GM06990 (cell line): ENCODE measurements around the gene TMEM156.

Experiments used
- DNase-seq: peaks from one replicate; pipeline ENCODE4 v3.0.0-alpha.2; 2011; ENCODE audit not compliant: insufficient read length; ENCODE audit errors: extremely low read depth
- H3K27me3 ChIP-seq: replicated peaks from 2 replicates; pipeline ENCODE4 v1.6.0; 2011; ENCODE audit warnings: low read length; ENCODE audit not compliant: control insufficient read depth, insufficient read depth
- H3K36me3 ChIP-seq: 2 replicates; pipeline ENCODE4 v1.5.1; 2011; ENCODE audit warnings: low read length; ENCODE audit not compliant: control insufficient read depth, insufficient read depth
- H3K4me3 ChIP-seq: replicated peaks from 2 replicates; pipeline ENCODE4 v1.5.1; 2011; ENCODE audit warnings: low read depth, mild to moderate bottlenecking, control low read depth, low read length
- CTCF ChIP-seq: IDR thresholded peaks from 2 replicates; pipeline ENCODE4 v1.5.1; 2011; ENCODE audit warnings: low read length, control low read depth, mild to moderate bottlenecking, inconsistent platforms; ENCODE audit not compliant: insufficient read depth, poor library complexity, severe bottlenecking

The TMEM156 gene

GRCh38 chr4:38926896-38927295 is 105.3 kb downstream of the TMEM156 start:
- Histone ChIP-seq H3K27me3 (no peaks in the 10 kb centered on the region), H3K36me3 (no peaks in the 10 kb centered on the region), H3K4me3 (no peak overlapping the region)
- TF ChIP-seq CTCF = no peak
- DNase-seq = no peak

- no peak for DNase-seq
- TF ChIP-seq CTCF = no peak
- Histone ChIP-seq H3K27me3 (no peaks in the 10 kb centered on the region), H3K4me3 (no peak overlapping the region), H3K36me3 (no peaks in the 10 kb centered on the region)
These were observed 106.5 kb downstream of the TMEM156 start for GRCh38 chr4:38925492-38926413.

GRCh38 chr4:38924353-38924752 is 107.9 kb downstream of the TMEM156 start:
- Histone ChIP-seq H3K4me3 (no peak overlapping the region), H3K27me3 (no peaks in the 10 kb centered on the region), H3K36me3 (no peaks in the 10 kb centered on the region)
- DNase-seq = no peak
- no peak for TF ChIP-seq CTCF

- no peak for DNase-seq
- H3K27me3 ChIP-seq = no peaks in the 10 kb centered on the region
- no peaks in the 10 kb centered on the region for H3K36me3 ChIP-seq
- no peak for TF ChIP-seq CTCF
- H3K4me3 ChIP-seq = no peak overlapping the region
These were observed 108.5 kb downstream of the TMEM156 start for GRCh38 chr4:38923746-38924145.

- no peaks in the 10 kb centered on the region for H3K27me3 ChIP-seq
- no peak for DNase-seq
- H3K36me3 ChIP-seq = no peaks in the 10 kb centered on the region
- no peak for TF ChIP-seq CTCF
- H3K4me3 ChIP-seq = no peak overlapping the region
These were observed 111.1 kb downstream of the TMEM156 start for GRCh38 chr4:38921151-38921550.
